ENCODE data around the gene STK16.

STK16 gene

DNA sequence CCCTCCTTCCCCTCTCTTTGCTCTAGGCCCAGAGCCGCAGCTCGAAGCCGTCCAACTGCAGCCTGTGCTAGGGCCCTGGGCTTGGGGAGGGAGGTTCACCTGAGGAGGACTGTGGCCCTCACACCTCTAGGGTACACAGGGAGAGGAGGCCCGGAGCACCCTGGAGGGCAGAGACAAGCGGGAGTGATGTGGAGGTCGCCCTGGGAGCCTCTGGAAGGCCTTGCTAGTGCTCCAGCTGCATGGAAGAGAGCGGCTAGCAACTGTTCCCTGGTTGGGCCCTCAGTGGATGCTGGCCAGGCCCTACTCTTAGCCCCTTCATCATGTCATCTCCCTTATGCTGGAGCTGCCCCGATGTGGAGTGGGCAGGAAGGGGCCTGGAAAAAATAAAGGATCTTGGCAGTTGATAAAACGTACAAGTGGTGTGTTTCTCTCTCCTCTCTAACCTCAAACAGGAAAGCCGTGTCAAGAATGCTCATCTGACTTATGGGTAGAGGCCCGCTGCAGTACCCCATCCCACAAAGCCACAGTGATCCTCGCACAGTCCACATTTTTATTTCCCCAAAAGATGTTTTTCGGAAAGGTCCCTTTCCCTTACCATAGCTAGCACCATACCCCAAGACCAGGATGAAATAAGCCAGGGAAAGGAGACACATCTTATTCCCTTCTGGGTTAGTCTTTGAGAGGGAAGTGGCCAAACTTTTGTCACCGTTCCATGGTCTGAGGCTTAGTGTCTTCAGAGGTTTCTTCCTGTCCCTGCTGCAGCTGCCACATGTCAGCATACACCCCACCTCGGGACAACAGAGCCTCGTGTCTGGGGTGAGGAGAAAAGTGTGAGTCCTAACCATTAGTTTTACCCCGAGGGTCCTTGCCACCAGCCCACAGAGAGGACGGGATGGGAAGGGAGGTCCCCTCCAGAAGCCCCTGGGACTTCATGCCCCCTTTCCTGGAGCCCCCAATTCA is 35.8 kb upstream of the STK16 start:
- DNase-seq (ENCODE audit: low read depth): no peak
- TF ChIP-seq, protein P1, sequence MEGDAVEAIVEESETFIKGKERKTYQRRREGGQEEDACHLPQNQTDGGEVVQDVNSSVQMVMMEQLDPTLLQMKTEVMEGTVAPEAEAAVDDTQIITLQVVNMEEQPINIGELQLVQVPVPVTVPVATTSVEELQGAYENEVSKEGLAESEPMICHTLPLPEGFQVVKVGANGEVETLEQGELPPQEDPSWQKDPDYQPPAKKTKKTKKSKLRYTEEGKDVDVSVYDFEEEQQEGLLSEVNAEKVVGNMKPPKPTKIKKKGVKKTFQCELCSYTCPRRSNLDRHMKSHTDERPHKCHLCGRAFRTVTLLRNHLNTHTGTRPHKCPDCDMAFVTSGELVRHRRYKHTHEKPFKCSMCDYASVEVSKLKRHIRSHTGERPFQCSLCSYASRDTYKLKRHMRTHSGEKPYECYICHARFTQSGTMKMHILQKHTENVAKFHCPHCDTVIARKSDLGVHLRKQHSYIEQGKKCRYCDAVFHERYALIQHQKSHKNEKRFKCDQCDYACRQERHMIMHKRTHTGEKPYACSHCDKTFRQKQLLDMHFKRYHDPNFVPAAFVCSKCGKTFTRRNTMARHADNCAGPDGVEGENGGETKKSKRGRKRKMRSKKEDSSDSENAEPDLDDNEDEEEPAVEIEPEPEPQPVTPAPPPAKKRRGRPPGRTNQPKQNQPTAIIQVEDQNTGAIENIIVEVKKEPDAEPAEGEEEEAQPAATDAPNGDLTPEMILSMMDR (IDR thresholded peaks at IDR 0.05; ENCODE audit: control insufficient read depth, insufficient read depth, low read depth, low read length, missing control alignments): no peak
- H3K4me3 ChIP-seq (ENCODE audit: control insufficient read depth, low read depth, low read length): no peak overlapping the region

GRCh38 chr2:219210196-219210885 is 34.9 kb upstream of the STK16 start:
- TF ChIP-seq, protein P1 (IDR thresholded peaks at IDR 0.05; ENCODE audit: control insufficient read depth, insufficient read depth, low read depth, low read length, missing control alignments): no peak
- H3K4me3 ChIP-seq (ENCODE audit: control insufficient read depth, low read depth, low read length): no peak overlapping the region
- no peak for DNase-seq (ENCODE audit: low read depth)

DNA sequence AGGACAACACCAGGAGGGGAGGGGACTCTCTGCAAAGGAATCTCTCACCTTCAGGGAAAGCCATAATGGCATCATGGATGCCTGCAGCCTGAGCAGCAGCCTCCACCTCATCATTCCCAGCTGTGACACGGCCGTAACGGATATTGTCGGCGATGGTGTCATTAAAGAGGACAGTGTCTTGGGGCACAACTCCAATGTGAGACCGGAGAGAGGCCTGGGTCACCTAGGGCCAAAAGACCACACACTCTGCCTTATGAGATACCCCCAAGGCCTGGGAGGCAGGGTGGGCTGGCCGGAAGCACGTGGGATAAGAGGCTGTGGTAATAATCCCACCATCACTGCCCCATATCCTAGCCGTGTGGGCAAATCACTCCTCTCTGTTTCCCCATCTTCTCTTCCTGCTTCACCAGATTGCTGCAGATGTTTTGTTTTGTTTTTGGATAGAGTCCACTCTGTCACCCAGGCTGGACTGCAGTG is 34.4 kb upstream of the STK16 start:
- H3K4me3 ChIP-seq (ENCODE audit: control insufficient read depth, low read depth, low read length): no peak overlapping the region
- DNase-seq (ENCODE audit: low read depth): no peak
- TF ChIP-seq, protein P1 (IDR thresholded peaks at IDR 0.05; ENCODE audit: control insufficient read depth, insufficient read depth, low read depth, low read length, missing control alignments): no peak

GRCh38 chr2:219213026-219213415 is 32.3 kb upstream of the STK16 start:
- DNase-seq (ENCODE audit: low read depth): no peak
- TF ChIP-seq, protein P1 (IDR thresholded peaks at IDR 0.05; ENCODE audit: control insufficient read depth, insufficient read depth, low read depth, low read length, missing control alignments): no peak
- no peak overlapping the region for H3K4me3 ChIP-seq (ENCODE audit: control insufficient read depth, low read depth, low read length)

- H3K4me3 ChIP-seq (ENCODE audit: control insufficient read depth, low read depth, low read length): no peak overlapping the region
- TF ChIP-seq, protein P1 (IDR thresholded peaks at IDR 0.05; ENCODE audit: control insufficient read depth, insufficient read depth, low read depth, low read length, missing control alignments): no peak
- DNase-seq (ENCODE audit: low read depth): no peak
Measured at GRCh38 chr2:219213486-219214071, 31.7 kb upstream of the STK16 start.

DNA sequence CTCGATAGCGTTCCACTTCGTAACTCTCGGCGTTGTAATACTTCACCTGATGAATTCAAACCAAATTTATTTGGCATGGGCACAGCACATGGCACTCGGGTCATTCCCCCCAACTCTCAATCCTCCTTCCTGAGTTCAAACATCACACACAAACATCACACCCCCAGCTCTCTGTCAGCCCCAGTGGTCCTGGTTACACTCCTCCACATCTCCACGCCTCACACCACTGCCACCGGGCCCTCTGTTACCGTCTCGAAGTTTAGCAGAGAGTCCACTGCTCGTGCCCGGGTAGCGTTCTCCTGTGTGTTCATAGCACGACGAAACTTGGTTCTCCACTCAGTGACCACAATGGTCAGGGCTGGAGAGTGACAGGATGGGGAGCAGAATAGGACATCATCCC is 31.1 kb upstream of the STK16 start:
- DNase-seq (ENCODE audit: low read depth): no peak
- TF ChIP-seq, protein P1 (IDR thresholded peaks at IDR 0.05; ENCODE audit: control insufficient read depth, insufficient read depth, low read depth, low read length, missing control alignments): no peak
- H3K4me3 ChIP-seq (ENCODE audit: control insufficient read depth, low read depth, low read length): no peak overlapping the region
